Measurements from ENCODE around the gene TSTD2. TPM values are rescaled to one million over a fixed set of nuclear protein-coding genes. Genes with fewer than 3 reads are reported as not detected.

Gene TSTD2
- total RNA-seq, 4 donors from 2014 or later, result 11.6 to 19.9 (median 14.5) TPM

DNA sequence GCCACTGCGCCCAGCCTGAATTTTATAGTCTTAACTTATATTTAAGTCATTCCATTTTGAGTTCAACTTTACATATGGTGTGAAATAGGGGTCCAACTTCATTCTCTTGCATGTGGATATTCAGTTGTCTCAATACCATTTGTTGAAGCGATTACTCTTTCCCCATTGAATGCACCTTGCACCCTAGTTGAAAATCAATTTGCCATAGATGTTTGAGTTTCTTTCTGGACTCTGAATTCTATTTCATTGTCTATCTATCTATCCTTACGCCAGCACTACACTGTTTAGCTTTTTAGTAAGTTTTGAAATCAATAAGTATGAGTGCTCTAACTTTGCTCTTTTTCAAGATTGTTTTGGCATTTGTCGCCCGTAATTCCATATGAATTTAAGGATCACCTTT, 81.9 kb downstream of the TSTD2 start:
- H3K27ac ChIP-seq, result no peak overlapping the region
- in situ Hi-C loops (cut with MboI; ENCODE audit: low sequenced_read_pairs in 4 of 4) (no loop called here), intact Hi-C loops (cut with DNase I; ENCODE audit: low total_unique reads) (no loop called here)
- no peak for ATAC-seq
- TF ChIP-seq CTCF (IDR thresholded peaks at IDR 0.05 in 4 of 5, conservative IDR thresholded peaks at IDR 0.05 in 1 of 5) (no peak), POLR2A (IDR thresholded peaks at IDR 0.05) (no peak)
- DNase-seq, result no peak
- H3K27me3 ChIP-seq, result no peaks in the 10 kb centered on the region
- H3K4me3 ChIP-seq, result no peak overlapping the region
- H3K4me1 ChIP-seq, result peaks cover 0 to 12% of the 10 kb centered on the region in 2 donors
- H3K36me3 ChIP-seq, result peaks cover 0 to 47% of the 10 kb centered on the region in 2 donors
- no peaks in the 10 kb centered on the region for H3K9me3 ChIP-seq

- in situ Hi-C loops (cut with MboI; ENCODE audit: low sequenced_read_pairs in 4 of 4), result no loop called here
- DNase-seq, result no peak
- Histone ChIP-seq H3K27ac (no peak overlapping the region), H3K9me3 (no peaks in the 10 kb centered on the region), H3K36me3 (peaks cover 0 to 51% of the 10 kb centered on the region in 2 donors), H3K4me3 (no peak overlapping the region), H3K4me1 (peaks cover 8 to 17% of the 10 kb centered on the region in 2 donors), H3K27me3 (no peaks in the 10 kb centered on the region)
- ATAC-seq, result no peak
- TF ChIP-seq POLR2A (IDR thresholded peaks at IDR 0.05) (no peak), CTCF (IDR thresholded peaks at IDR 0.05 in 4 of 5, conservative IDR thresholded peaks at IDR 0.05 in 1 of 5) (no peak)
- intact Hi-C loops (cut with DNase I; ENCODE audit: low total_unique reads), result no loop called here
Observed at GRCh38 chr9:97550386-97550785, 82.8 kb downstream of the TSTD2 start.

Other genes starting within 250 kb of the TSTD2 start
- gene TDRD7, start 221.3 kb downstream of the TSTD2 start, total RNA-seq, result 1 to 10 TPM; 2.9 to 5.7 (median 3.5) TPM
- 100 to 1,000 TPM in 3 of 4 donors, 10 to 100 TPM in 1; 82.3 to 202 (median 175) TPM for gene TMOD1, start 131.7 kb downstream of the TSTD2 start, total RNA-seq
- gene NCBP1, start 453 bp upstream of the TSTD2 start, total RNA-seq, result 10 to 100 TPM in 3 of 4 donors, 1 to 10 TPM in 1; 8.2 to 17.2 (median 15.7) TPM
- gene XPA, start 64.0 kb upstream of the TSTD2 start, total RNA-seq, result 10 to 100 TPM in 2 of 4 donors, 1 to 10 TPM in 2; 4.8 to 14.8 (median 9.7) TPM
- gene FOXE1, start 219.9 kb upstream of the TSTD2 start, total RNA-seq, result not detected